Measurements from ENCODE around the gene NOP9. TPM values are rescaled to one million over a fixed set of nuclear protein-coding genes. Genes with fewer than 3 reads are reported as not detected.

Gene NOP9
- total and polyA plus RNA-seq, 9 of the 15 experiments (the other 6 are each of a cell fraction or from before 2014, with no cell fraction given) = 1.0 to 27.9 (median 15.1) TPM

DNA sequence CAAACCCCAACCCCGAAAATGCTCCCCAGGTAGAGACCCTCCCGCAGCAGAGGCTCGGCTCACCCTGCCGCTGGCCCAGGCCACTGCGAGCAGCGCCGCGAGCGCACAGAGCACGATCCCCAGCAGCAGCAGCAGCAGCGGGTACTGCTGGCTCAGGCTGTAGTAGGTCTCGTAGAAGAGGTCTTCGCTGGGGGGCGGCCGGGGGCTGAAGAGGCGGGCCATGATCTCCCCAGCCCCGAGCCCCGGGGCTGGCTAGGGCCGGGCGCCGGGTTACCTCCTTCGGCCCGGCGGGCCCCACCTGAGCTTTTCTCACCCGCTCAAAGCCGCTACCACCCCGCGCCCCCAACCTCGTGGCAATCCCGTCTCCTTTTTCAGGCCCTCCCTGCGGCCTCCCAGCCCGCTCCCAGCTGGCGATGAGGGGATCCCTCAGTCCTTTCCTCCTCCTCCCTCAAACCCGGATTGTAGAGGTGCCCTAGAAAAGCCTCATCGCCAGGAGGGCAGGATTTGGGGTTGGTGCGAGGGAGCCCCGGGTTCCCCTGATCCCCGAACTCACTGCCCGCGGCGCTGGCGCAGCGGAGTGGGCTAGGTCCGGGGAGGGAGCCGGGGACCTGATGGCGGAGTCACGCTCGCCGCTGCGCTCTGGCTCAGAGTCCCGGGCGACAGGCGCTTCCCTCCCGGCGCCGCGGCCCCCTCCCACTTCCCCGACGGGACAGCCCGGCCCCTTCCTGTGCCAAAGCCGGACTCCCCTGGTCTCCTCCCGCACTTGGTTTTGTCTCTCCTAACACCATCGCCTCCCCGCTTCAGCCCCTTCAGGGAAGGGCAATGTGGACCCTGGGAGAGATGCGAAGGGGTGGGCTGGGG, 35.0 kb downstream of the NOP9 start, which contains the start of gene ADCY4:
Gene ADCY4, minus strand, starts transcription at position 641 of the 861 bp plus-strand sequence. Its CDS starts 419 bp downstream, at position 222.
- Histone ChIP-seq H3K36me3 (ENCODE audit: control insufficient read depth, insufficient read depth, low read length) (no peaks in the 10 kb centered on the region), H3K9me1 (ENCODE audit: control insufficient read depth, insufficient read depth, low read length) (no peaks in the 10 kb centered on the region), H3K4me2 (ENCODE audit: insufficient read depth, low read length) (peak within 1 kb of the TSS; percentile 71), H2AFZ (ENCODE audit: low read depth, low read length) (peak within 1 kb of the TSS; percentile 87; the same call in 1 of the 2 replicates), H3K9me3 (replicated peaks; ENCODE audit: control insufficient read depth, insufficient read depth, low read depth, low read length) (no peaks in the 10 kb centered on the region), H3K4me1 (replicated peaks in 1 of 2; ENCODE audit: control insufficient read depth in 2 of 2, insufficient read depth in 2 of 2, low read length in 2 of 2) (peaks cover 5 to 44% of the 10 kb centered on the region in 2 experiments; a peak in 4 of 5 replicates), H3K4me3 (no peak within 1 kb of the TSS), H3K79me2 (ENCODE audit: control insufficient read depth, insufficient read depth, low read length) (no peaks in the 10 kb centered on the region), H3K27me3 (ENCODE audit: control insufficient read depth in 2 of 2, insufficient read depth in 2 of 2, low read length in 2 of 2) (peaks cover 0 to 9% of the 10 kb centered on the region in 2 experiments; a peak in 1 of 5 replicates), H4K20me1 (replicated peaks; ENCODE audit: control insufficient read depth, insufficient read depth, low read length) (no peaks in the 10 kb centered on the region), H3K9ac (ENCODE audit: insufficient read depth in 1 of 2, low read depth in 2 of 2, low read length in 2 of 2) (no peak within 1 kb of the TSS), H3K27ac (ENCODE audit: extremely low read depth, low read depth, low read length) (no peak within 1 kb of the TSS)
- in situ Hi-C loops (cut with MboI) (loop anchor here (5.0 to 25.0 kb wide), 2 partner anchors 98 to 353 kb away; no protein-coding TSS in a partner anchor), intact Hi-C loops (cut with micrococcal nuclease) (loop anchor here (5.0 kb wide), 1 partner anchor 33 kb away; the partner anchor contains the start of gene NFATC4)
- WGBS (ENCODE audit: insufficient coverage, low coverage, missing lambda C conversion rate) = 60% methylated on average over 24 of the region's 65 CpGs
- ChIA-PET CTCF (ENCODE audit: low intra/inter-chr PET ratio) (interaction anchor here (1.5 to 3.5 kb wide), 3 partner anchors 78 to 102 kb away, joined by 4 to 35 read pairs (median 19); no protein-coding TSS in a partner anchor), POLR2A (interaction anchor here (0.7 to 2.4 kb wide), 2 partner anchors 97 to 101 kb away, joined by 3 to 20 read pairs; no protein-coding TSS in a partner anchor)
- DNase-seq (ENCODE audit: extremely low read depth in 1 of 4, low spot score in 3 of 4) (no peak), FAIRE-seq (no peak), ATAC-seq (no peak)
- no TSS peak for BruUV-seq (replicated peaks)
- TF ChIP-seq MCM5 (IDR thresholded peaks at IDR 0.05; ENCODE audit: low read depth) (no peak), PHB2 (IDR thresholded peaks at IDR 0.05; ENCODE audit: low read depth) (no peak), ZNF133 (CRISPR knock-in tag; IDR thresholded peaks at IDR 0.05) (no peak), BHLHE40 (IDR thresholded peaks at IDR 0.05; ENCODE audit: low read length) (no peak), RERE (CRISPR knock-in tag; IDR thresholded peaks at IDR 0.05; ENCODE audit: borderline replicate concordance) (no peak), SRSF3 (IDR thresholded peaks at IDR 0.05; ENCODE audit: insufficient read depth, low read length) (no peak), ETV6 (IDR thresholded peaks at IDR 0.05; ENCODE audit: borderline replicate concordance in 1 of 2, low read depth in 2 of 2, low read length in 1 of 2) (no peak), ETV6 (CRISPR knock-in tag; IDR thresholded peaks at IDR 0.05; ENCODE audit: borderline replicate concordance) (no peak), TFAP4 (CRISPR knock-in tag; IDR thresholded peaks at IDR 0.05; ENCODE audit: borderline replicate concordance) (no peak), CTCFL (IDR thresholded peaks at IDR 0.05; ENCODE audit: borderline replicate concordance, insufficient read depth, low read depth, low read length, poor library complexity, severe bottlenecking) (no peak), ZNF408 (CRISPR knock-in tag; IDR thresholded peaks at IDR 0.05; ENCODE audit: low read depth) (no peak), ZNF282 (CRISPR knock-in tag; IDR thresholded peaks at IDR 0.05) (no peak)
